GM12873 (cell line): ENCODE results near the gene GOLT1B.

Experiments
- CTCF ChIP-seq: IDR thresholded peaks from 2 replicates; pipeline ENCODE4 v1.5.1; 2012; ENCODE audit warnings: low read depth, mild to moderate bottlenecking, moderate library complexity, low read length, control low read depth; ENCODE audit not compliant: insufficient read depth; ENCODE audit errors: missing control alignments

GOLT1B gene

GRCh38 chr12:21501258-21502163 lies at the start of gene GOLT1B, which contains the start of gene RECQL:
Gene GOLT1B, plus strand, starts transcription at chr12:21501789. Its CDS starts 135 bp downstream, at chr12:21501924.
Gene RECQL, minus strand, starts transcription at chr12:21501635. Its CDS starts 2,065 bp downstream, at chr12:21499570.
- no peak for TF ChIP-seq CTCF

GRCh38 chr12:21453312-21453852 lies 48.2 kb upstream of the GOLT1B start:
- no peak for TF ChIP-seq CTCF

- no peak for TF ChIP-seq CTCF
These were observed 45.3 kb upstream of the GOLT1B start for GRCh38 chr12:21456291-21456780.

GRCh38 chr12:21459474-21459873 lies 42.1 kb upstream of the GOLT1B start:
- no peak for TF ChIP-seq CTCF

GRCh38 chr12:21471294-21471693 lies 30.3 kb upstream of the GOLT1B start:
- no peak for TF ChIP-seq CTCF

GRCh38 chr12:21472197-21472823 lies 29.3 kb upstream of the GOLT1B start:
- TF ChIP-seq CTCF, result no peak

GRCh38 chr12:21475552-21475951 lies 26.0 kb upstream of the GOLT1B start:
- TF ChIP-seq CTCF, result no peak
